Skeletal muscle tissue (tissue), 4 donors: Measurements from ENCODE around the gene EPHA5. TPM values are rescaled to one million over a fixed set of nuclear protein-coding genes. Genes with fewer than 3 reads are reported as not detected.

ENCODE experiments used
- H3K27ac ChIP-seq: one replicate; pipeline ENCODE4 v1.7.0; 2013; ENCODE audit warnings: mild to moderate bottlenecking, low read depth, low read length, inconsistent platforms
- H3K27me3 ChIP-seq, 3 donors: one replicate each; pipeline ENCODE4 v1.7.0; 2013; ENCODE audit warnings: low read length in 3 of 3; ENCODE audit not compliant: control insufficient read depth in 3 of 3, insufficient read depth in 3 of 3
- H3K36me3 ChIP-seq, 3 donors: one replicate each; pipeline ENCODE4 v1.7.0; 2013; ENCODE audit warnings: low read length in 3 of 3; ENCODE audit not compliant: control insufficient read depth in 3 of 3, insufficient read depth in 3 of 3
- H3K4me1 ChIP-seq, 3 donors: one replicate each; pipeline ENCODE4 v1.7.0; 2013; ENCODE audit warnings: low read length in 3 of 3, mild to moderate bottlenecking in 3 of 3; ENCODE audit not compliant: control insufficient read depth in 3 of 3, insufficient read depth in 3 of 3
- H3K4me3 ChIP-seq, 3 donors: one replicate each; pipeline ENCODE4 v1.7.0; 2013; ENCODE audit warnings: low read length in 3 of 3
- H3K9ac ChIP-seq, 3 donors: one replicate each; pipeline ENCODE4 v1.7.0; 2013; ENCODE audit warnings: low read length in 3 of 3, mild to moderate bottlenecking in 3 of 3, moderate library complexity in 2 of 3, low read depth in 1 of 3
- H3K9me3 ChIP-seq, 3 donors: one replicate each; pipeline ENCODE4 v1.7.0; 2013; ENCODE audit warnings: low read length in 3 of 3; ENCODE audit not compliant: control insufficient read depth in 3 of 3
- total RNA-seq: library from RNA; depleted of rRNA; stranded (reverse); fragments of >200 nt; gene quantifications from one replicate; pipeline ENCODE4 v1.2.3, GENCODE V29; 2014
- donor health status: Osteomylitis.

EPHA5 gene
- 1.0 TPM for total RNA-seq

DNA sequence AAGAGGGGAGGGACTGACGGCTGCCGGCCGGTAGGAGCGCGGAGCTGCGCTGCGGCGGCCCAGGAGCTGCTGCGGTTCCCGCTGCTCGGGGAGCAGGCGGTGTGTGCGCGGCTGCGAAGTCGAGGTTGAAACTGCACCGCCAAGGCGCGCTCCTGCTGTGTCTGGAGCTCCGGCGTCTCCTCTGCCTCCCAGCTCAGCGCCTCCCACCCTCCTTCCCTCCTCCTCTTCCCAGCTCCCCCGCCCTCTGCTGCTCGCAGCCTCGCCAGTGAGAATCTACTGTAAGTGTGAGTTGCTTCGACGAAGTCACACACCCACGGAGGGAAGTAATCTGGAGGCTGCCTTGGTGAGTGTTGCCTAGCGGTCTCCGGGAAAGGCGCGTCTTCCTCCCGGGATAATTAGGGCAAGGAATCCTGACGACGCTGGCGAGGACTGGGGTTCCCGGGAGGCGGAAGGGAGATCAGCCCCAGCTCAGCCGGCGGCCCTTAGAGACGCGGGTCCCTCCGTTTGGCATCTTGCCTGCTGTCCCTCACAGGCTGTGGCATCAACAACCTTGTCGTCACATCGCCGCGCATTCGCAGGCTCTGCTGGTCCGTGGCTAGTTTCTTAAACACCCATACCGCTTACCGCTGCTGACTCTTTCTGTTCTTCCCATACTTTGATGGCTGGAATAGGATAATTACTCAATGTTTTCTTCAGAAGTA, at the start of gene EPHA5:
Gene EPHA5, minus strand, starts transcription at position 159 of the 701 bp plus-strand sequence. CDS start 747 bp downstream, outside the sequence.
- Histone ChIP-seq H3K4me1 (peaks cover 13 to 24% (median 19%) of the 10 kb centered on the region in 3 donors), H3K36me3 (no peaks in the 10 kb centered on the region), H3K27me3 (peaks cover 37 to 43% (median 37%) of the 10 kb centered on the region in 3 donors), H3K9me3 (no peaks in the 10 kb centered on the region), H3K4me3 (peak within 1 kb of the TSS; percentile 57 to 66 (median 60)), H3K9ac (peak within 1 kb of the TSS in 1 of 3 donors; percentile 19), H3K27ac (no peak within 1 kb of the TSS)

DNA sequence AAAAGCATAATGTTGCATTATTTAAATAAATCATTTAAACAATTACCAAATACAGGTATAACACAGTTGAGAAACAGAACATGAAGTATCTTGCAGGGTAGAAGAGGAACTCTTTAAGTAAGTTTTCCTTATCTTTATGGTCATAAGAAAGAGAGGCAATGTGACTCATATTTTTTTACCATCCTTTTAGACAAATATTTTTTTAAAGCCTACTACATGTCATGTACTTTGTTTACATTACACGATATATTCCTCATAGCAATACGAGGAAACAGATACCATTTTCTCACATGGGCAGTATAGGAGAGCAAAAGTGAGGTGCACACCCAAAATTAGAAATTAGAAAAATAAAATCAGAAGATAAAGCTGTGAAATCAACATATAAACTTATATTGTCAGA, 49.3 kb upstream of the EPHA5 start:
- H3K36me3 ChIP-seq: no peaks in the 10 kb centered on the region
- H3K4me3 ChIP-seq: no peak overlapping the region
- no peaks in the 10 kb centered on the region for H3K27me3 ChIP-seq
- H3K27ac ChIP-seq: no peak overlapping the region
- H3K9ac ChIP-seq: no peak overlapping the region
- H3K9me3 ChIP-seq: no peaks in the 10 kb centered on the region
- no peaks in the 10 kb centered on the region for H3K4me1 ChIP-seq

DNA sequence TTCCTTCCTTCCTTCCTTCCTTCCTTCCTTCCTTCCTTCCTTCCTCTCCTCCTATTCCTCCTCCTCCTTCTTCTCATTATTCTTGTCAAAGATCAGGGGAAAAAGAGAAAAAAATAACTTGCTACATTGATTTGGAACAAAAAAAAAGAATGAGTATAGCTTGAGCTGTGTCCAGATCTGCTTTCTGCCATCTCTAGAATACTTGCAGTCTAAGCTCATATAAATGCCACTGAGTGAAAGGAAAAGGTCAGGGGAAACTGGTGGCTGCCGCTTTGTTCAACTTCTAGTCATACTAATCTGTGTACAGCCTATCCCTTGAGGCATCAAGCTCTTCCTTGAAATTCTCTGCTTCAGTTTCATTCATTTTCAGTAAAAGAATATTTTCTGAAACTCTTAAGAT, 28.3 kb upstream of the EPHA5 start:
- Histone ChIP-seq H3K27me3 (peaks cover 0 to 2% (median 0%) of the 10 kb centered on the region in 3 donors), H3K9me3 (no peaks in the 10 kb centered on the region), H3K27ac (no peak overlapping the region), H3K9ac (no peak overlapping the region), H3K36me3 (no peaks in the 10 kb centered on the region), H3K4me1 (no peaks in the 10 kb centered on the region), H3K4me3 (no peak overlapping the region)

DNA sequence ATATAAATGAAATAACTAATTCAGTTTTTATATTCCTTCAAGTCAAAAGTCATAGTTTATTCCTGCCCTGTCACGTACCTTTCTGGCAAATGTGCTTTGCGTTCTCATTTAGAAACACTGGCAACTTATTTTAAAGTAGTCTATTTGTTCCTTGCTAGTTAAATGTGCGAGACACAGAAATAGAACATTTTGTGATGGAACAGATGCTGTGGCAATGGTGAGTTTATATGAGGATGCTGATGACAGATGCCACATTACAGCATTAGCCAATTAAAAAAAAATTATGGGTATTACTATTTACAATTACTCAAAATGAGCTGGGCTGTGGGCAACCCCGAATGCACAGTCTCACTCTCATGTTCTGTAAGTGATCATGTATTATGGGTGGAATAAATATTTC, 26.1 kb upstream of the EPHA5 start:
- H3K4me1 ChIP-seq: no peaks in the 10 kb centered on the region
- no peak overlapping the region for H3K27ac ChIP-seq
- no peaks in the 10 kb centered on the region for H3K9me3 ChIP-seq
- peaks cover 0 to 2% (median 0%) of the 10 kb centered on the region in 3 donors for H3K27me3 ChIP-seq
- no peaks in the 10 kb centered on the region for H3K36me3 ChIP-seq
- no peak overlapping the region for H3K9ac ChIP-seq
- H3K4me3 ChIP-seq: no peak overlapping the region

DNA sequence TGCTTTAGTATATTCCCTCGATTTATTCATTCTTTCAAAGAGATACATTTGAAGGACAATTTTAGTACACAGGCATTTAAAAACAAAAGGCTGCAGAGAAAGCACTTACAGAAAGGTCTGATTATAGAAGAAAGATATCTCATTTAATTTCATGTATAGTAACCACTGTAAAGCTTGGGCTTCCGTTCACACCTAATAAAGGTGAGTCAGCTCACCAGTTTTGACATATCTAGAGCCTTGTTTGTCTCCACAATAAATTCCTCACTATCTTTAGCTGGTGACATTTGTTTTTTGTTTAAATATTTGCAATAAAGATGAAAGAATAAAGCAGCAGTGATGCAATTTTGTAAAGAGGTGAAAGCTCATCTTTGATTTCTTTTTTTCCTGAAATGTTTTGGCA, 1.1 kb upstream of the EPHA5 start:
- H3K9ac ChIP-seq: no peak overlapping the region
- no peak overlapping the region for H3K27ac ChIP-seq
- no peaks in the 10 kb centered on the region for H3K9me3 ChIP-seq
- H3K4me1 ChIP-seq: peaks cover 13 to 24% (median 19%) of the 10 kb centered on the region in 3 donors
- no peak overlapping the region for H3K4me3 ChIP-seq
- H3K36me3 ChIP-seq: no peaks in the 10 kb centered on the region
- H3K27me3 ChIP-seq: peaks cover 37 to 43% (median 37%) of the 10 kb centered on the region in 3 donors

DNA sequence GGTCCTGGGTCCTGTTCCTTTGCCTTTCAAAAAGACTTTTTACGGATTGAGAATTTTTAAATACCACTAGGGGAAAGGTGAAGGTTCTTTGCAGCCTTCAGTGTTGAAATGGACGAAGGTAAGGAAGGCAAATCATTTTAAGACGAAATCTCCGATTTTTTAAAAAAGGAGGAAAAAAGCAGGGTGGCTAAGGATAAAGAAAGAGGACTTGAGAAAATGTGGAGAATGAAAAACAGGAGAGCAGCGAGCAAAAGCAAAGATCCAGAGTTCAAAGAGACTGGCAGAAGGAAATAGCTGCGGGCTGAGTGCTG, 314 bp downstream of the EPHA5 start:
- Histone ChIP-seq H3K36me3 (no peaks in the 10 kb centered on the region), H3K9me3 (no peaks in the 10 kb centered on the region), H3K27me3 (peaks cover 37 to 43% (median 37%) of the 10 kb centered on the region in 3 donors), H3K4me1 (peaks cover 13 to 24% (median 19%) of the 10 kb centered on the region in 3 donors), H3K27ac (no peak overlapping the region), H3K9ac (peak overlapping the region in 1 of 3 donors; percentile 10), H3K4me3 (peak overlapping the region; percentile 57 to 66 (median 60))

DNA sequence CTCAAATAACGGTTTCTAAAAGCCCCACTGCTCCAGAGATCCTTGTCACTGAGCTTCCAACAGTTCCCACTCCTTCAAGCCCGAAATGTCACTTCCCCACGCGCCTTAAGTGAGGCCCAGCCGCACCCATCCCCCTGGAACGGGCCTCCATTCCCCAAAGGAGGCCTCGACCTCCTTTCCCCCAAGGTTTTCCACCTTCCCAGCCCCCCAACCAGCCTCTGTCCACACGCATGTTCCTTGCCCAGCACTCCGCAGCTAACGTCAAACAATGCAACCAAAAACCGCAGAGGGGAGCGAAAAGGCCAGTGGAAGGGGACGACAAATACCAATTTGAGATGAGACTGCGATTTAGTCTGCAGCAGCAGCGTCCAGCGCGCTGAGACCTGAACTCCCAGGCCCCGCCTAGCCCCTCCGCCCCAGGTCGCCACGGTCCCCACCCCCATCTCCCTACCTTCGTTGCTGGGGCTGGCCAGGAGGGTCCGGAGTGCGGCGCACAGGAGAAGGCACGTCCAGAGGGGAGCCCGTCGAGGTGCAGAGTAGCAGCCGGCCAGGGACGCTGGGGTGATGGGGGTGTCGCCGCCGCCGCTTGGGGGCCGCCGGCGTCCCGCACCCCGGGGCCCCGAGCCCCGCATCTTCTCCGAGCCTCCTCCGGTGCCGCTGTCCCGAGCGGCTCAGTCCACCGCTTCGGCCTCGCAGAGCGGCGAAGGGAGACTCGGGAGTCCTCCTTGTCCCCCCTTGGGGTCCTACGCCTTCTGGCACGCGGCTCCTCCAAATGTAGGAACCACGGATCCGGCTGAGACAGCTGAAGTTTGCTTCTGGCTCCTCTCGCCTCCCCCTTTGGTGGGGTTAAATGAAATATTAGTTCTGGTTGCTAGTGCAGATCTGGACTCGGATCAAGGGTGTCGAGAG, 924 bp downstream of the EPHA5 start:
- H3K9ac ChIP-seq: peak overlapping the region in 1 of 3 donors; percentile 19
- H3K4me1 ChIP-seq: peaks cover 13 to 24% (median 19%) of the 10 kb centered on the region in 3 donors
- peaks cover 37 to 43% (median 37%) of the 10 kb centered on the region in 3 donors for H3K27me3 ChIP-seq
- peak overlapping the region; percentile 57 to 66 (median 60) for H3K4me3 ChIP-seq
- no peaks in the 10 kb centered on the region for H3K36me3 ChIP-seq
- no peak overlapping the region for H3K27ac ChIP-seq
- no peaks in the 10 kb centered on the region for H3K9me3 ChIP-seq

DNA sequence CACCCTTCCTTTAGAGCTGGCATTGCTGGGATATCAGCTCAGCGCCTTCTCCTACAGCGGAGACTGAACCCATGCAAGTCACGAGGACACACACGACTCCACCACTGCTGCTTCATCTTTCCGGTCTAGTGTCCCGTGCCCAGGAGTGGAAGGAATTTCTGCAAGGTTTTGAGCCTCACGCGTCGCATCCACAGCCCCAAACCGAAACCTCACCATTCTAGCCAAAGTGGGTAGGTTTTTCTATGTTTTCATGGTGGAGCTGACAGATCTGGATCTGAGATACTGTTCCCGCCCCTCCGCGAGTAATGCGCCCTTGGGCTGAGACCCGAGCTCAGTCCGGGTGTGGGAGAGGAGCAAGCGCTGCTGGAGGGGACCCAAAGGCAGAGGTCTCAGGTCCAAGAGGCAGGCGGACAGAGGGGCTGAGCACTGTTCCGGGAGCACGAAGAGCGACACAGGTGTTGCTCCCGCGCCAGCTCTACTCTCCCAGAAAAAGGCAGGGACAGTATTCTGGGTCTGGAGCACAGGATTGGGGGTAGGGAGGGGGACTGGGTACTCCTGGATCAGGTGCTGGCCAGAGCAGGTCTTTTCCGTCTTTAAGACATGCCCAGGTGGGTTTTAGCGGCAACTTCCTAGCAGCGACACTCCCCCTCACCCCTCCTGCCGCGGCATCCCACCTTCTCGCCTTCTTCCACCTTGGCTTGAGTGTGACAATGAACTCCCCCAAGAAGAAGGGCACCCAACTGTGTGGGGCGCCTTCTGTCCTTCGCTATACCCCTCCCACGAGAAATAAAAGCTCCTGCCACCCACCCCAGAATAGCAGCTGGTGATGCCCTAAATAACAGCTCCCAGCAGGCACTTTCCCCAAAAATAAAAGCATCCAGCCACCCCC, 1.8 kb downstream of the EPHA5 start:
- H3K9ac ChIP-seq: no peak overlapping the region

DNA sequence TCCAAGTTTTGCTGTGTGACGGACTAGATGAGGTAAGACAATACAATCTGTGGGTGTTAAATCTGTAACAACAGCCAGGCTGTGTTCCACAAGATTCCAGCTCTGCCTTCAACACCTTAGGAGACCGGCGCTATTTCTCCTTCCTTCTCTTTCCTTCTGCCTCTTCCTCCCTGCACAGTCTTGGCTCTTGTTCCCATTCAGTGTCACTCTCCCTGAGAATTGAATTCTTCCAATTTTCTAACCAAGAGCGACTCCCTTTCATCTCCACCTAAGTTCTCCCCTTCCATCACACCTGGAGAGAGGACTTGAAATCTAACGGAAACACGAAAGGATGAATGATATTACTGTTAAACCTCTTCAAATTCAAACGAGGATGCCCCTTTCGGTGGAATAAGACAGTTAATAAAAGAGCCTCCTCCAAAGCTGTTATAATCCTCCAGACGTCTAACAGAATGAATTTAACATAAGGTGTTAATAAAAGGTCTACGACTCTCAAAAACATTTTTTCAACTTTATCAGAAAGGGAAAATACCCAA, 2.7 kb downstream of the EPHA5 start:
- H3K9ac ChIP-seq: no peak overlapping the region
- no peaks in the 10 kb centered on the region for H3K36me3 ChIP-seq
- H3K27ac ChIP-seq: no peak overlapping the region
- H3K9me3 ChIP-seq: no peaks in the 10 kb centered on the region
- no peak overlapping the region for H3K4me3 ChIP-seq
- H3K4me1 ChIP-seq: peaks cover 13 to 24% (median 19%) of the 10 kb centered on the region in 3 donors
- H3K27me3 ChIP-seq: peaks cover 37 to 43% (median 37%) of the 10 kb centered on the region in 3 donors

More for the DNA sequence above, 1.8 kb downstream of the EPHA5 start:
- Histone ChIP-seq H3K9me3 (no peaks in the 10 kb centered on the region), H3K36me3 (no peaks in the 10 kb centered on the region), H3K27ac (no peak overlapping the region), H3K4me1 (peaks cover 13 to 24% (median 19%) of the 10 kb centered on the region in 3 donors), H3K4me3 (peak overlapping the region; percentile 48 to 68 (median 64)), H3K27me3 (peaks cover 37 to 43% (median 37%) of the 10 kb centered on the region in 3 donors)
